ENCODE data around the gene TOMM40.

The TOMM40 gene

DNA sequence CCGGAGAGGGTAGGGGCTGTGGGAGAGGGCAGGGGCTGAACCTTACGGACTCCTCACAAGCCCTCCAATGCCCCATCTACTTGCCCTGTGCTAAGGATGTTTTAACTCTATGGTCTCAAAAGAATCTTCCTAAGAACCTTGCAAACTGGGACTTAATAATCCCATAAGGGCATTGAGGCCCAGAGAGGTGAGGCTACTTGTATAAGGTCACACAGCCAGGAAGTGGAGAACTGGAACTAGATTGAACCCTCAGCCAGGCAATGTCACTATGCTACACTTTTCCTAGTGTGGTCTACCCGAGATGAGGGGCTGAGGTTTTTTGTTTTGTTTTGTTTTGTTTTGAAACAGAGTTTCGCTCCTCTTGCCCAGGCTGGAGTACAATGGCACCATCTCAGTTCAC lies 40.5 kb downstream of the TOMM40 start:
- no peak for DNase-seq

DNA sequence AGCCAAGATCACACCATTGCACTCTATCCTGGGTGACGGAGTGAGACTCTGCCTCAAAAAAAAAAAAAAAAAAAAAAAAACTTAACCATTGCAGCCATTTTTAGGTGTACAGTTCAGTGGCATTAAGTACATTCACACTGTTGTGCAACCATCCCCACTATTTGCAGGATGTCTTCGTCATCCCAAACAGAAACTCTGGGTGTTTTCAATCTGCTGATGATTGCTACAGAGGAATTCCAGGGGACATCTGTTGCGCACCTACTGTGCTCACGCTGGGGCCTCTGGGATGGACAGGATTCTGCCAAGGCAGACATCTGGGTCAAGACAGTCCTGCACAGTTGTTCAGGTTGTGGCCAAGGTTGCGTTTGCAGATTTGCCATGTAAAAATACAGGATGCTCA lies 48.6 kb downstream of the TOMM40 start:
- no peak for DNase-seq

DNA sequence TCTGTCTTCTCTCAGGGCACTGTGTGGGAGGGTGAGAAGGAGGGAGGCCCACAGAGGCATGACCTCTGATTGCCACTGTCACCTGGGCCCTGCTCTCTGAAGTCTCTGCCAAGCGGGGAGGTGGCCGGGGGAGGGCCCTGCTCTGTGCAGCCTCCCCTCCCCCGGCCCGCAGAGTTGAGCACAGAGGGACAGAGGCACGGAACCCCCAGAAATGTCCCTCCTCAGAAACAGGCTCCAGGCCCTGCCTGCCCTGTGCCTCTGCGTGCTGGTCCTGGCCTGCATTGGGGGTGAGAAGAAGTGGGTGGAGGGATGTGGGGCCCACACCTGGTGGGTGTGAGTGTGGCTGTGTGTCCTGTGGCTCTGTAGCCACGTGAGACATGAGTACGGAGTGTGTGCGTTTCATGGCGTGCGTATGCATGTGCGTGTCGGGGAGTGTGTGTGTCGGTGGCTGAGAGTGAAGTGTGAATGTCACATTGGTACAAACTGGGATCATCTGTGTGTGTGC lies 51.1 kb downstream of the TOMM40 start, which contains the start of gene APOC4:
APOC4 (plus strand) TSS at position 171 of the 505 bp plus-strand sequence; CDS start at position 212, 41 bp downstream.
- DNase-seq, result no peak

DNA sequence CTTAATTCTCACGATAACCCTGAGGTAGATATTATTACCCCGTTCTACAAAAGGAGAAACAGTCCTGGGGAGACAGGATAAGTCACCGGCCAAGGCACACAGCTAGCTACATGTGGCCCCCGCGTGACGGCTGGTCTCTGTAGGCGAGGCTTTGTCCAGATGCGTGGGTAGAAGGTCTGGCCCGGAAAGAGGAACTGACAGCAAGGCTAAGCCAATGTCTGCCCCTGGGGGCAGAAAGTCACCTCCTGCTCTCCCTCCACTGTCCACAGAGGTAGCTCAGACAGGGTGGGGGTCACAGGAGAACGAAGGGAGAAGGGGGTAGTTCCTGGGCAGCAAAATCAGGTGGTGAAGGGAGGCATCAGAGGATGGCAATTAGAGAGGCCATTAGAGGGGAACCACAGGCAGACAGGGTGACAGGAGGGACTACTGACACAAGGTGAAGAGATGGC lies 52.8 kb downstream of the TOMM40 start:
- peak; percentile 96 for DNase-seq

DNA sequence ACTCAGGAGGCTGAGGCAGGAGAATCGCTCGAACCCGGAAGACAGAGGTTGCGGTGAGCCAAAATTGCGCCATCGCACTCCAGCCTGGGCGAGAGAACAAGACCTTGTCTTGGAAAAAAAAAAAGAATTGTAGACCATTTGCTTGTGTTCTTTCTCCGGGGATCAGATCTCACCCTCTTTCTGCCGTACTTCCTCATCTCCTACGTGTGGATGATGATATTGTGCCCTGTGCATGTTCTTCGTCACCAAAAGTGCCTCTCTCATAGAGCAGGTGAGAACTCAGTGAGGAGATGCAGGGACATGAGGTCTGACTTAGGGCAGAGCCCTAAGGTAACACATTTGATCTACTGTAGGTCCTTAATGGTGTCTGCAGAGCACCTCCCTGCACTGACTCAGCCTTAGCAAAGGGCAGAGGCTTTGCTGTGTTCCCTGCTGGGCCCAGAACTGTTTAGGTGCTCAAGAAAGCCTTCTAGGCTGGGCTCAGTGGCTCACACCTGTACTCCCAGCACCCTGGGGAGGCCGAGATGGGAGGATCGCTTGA lies 56.1 kb downstream of the TOMM40 start:
- DNase-seq, result no peak

DNA sequence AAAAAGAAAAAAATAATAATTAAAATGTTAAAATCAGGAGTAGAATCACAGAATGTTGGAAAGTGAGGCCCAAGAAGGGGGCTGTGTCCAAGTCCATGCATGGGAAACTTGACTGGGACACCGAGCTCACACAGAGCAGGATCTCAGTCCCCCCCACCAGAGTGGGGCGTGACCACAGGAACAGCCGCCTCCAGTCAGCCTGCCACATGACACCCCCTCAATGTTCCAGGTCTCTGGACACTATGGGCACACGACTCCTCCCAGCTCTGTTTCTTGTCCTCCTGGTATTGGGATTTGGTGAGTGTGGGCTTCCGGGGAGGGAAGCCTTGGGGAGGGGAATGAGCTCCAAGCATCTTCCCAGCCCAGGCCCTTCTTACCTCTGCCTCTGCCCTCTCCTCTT lies 57.2 kb downstream of the TOMM40 start:
- DNase-seq, result no peak

DNA sequence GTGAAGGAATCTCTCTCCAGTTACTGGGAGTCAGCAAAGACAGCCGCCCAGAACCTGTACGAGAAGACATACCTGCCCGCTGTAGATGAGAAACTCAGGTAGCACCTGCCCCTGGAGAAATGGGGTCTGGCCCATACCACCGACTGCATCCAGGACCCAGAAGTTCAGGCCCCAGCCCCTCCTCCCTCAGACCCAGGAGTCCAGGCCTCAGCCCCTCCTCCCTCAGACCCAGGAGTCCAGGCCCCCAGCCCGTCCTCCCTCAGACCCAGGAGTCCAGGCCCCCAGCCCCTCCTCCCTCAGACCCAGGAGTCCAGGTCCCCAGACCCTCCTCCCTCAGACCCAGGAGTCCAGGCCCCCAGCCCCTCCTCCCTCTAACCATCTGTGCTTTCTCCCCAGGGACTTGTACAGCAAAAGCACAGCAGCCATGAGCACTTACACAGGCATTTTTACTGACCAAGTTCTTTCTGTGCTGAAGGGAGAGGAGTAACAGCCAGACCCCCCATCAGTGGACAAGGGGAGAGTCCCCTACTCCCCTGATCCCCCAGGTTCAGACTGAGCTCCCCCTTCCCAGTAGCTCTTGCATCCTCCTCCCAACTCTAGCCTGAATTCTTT lies 57.8 kb downstream of the TOMM40 start:
- DNase-seq, result no peak

DNA sequence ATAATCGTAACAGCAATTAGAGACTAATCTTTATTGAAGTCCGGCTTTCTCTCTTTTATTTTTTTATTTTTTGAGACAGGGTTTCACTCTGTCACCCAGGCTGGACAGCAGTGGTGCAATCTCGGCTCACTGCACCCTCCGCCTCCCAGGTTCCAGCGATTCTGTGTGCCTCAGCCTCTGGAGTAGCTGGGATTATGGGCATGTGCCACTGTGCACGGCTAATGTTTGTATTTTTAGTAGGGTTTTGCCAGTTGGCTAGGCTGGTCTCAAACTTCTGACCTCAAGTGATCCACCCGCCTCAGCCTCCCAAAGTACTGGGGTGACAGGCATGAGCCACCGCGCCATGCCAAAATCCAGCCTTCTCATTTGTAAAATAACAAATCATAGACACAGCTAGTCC lies 58.5 kb downstream of the TOMM40 start:
- DNase-seq, result no peak

DNA sequence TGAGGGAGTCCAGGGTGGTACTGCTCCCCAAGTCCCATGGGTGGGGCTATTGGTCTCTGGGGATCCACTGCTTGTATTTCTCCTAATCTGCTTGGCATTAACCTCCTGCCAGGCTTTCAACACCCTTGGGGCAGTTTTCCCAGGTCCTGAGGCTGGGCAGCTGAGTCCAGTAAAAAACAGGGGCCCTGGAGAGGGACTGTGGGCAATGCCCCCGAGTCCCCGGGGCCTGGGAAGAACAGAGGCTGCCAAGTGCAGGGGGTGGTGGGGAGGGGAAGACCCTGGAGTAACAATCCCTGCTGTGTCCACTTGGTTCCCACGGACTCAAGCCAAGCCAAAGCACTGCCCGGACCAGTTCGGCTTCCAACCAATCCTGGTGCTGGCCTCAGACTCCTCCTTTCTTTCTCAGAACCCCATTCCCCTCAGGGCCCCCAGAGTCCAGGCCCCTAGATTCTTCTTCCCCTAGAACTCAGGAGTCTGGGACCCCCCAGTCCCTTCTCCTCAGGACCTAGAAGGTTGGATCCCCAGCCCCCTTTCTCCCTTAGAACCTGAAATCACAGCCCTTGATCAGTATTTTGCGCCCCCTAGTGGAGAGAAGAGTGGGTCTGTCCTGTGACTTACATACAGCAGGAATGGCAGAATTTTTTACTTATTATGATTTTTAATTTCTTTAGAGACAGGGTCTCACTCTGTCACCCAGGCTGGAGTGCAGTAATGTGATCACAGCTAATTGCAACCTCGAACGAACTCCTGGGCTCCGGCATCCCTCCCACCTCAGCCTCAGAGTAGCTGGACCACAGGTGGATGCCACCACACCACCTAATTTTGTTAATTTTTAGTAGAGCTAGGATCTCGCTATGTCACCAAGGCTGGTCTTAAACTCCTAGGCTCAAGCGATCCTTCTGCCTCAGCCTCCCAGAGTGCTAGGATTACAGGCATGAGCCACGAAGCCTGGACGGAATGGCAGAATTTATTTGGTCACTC lies 60.4 kb downstream of the TOMM40 start:
- peak; percentile 89 for DNase-seq

Data from OCI-M1 (cell line).